GM19468 (cell line): ENCODE measurements around the gene SLC35D3.
A peak's percentile ranks its signal among the peaks of the same experiment; 100 is the strongest.
"Not testable (repeated sequence)": the region's sequence is repeated elsewhere in the genome, so short reads cannot be mapped to it uniquely, and the experiment has no call there.

ENCODE experiments used
- ATAC-seq: cut with Tn5 transposase; IDR thresholded peaks from one replicate; pipeline ENCODE4 v1.9.1; 2021; ENCODE audit warnings: mild to moderate bottlenecking, moderate library complexity, moderate number of reproducible peaks; ENCODE audit not compliant: unreplicated experiment; ENCODE audit errors: extremely low read depth

SLC35D3 gene

DNA sequence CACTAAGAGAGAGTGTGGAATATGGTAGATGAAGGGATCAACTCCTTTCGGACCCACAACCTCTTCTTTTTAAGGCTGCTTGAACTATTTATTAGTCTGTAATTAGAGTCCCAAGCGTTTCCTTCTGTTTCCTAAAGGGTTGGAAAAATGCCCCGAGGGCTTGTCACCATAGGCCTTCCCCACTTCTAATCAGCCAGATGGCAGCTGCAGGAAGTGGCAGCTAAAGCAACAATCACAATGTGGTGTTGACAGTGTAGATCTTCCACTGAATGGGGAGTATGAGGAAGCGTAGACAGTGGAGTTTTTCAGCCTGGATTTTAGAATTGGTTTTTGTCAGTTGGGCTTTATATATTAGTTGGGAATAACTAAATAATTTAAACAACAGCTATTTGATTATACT, 40.6 kb downstream of the SLC35D3 start:
- ATAC-seq: no peak

DNA sequence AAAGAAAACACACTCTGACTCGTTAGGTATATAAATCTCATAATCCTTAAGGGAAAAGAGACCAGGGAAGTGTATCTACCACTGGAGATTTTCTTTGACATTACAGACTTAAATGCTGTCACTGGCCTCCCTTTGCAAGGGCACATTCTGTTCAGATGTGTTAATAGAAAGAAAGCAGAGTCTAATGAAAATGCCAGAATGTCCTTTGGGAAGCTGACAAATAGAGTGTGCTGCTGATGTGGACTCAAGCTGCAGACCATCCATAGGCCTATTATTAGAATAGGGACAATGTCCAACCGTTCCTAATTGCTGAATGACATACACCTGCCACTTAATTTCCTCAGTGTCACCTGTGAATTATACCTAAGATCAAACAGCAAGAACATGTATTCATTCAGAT, 41.2 kb downstream of the SLC35D3 start:
- ATAC-seq: no peak

DNA sequence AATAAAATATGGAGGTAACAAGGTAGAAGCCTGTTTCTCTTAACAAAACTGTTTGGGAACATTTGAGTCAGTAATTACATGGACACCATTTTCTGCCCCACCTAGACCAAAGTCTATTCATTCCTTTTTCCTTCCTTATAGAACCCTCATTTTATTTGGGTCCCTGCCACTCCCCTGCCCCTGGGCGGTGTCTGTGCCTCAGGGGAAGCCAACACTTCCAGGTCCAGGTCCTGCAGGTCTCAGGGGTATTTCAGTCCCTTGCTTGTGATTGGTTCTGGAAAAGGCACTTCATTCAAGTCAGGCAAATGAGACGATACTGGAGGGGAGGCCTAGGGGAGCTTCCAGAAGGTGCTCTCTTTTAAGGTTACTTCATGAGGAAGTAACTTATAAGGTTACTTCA, 42.3 kb downstream of the SLC35D3 start:
- ATAC-seq: no peak

DNA sequence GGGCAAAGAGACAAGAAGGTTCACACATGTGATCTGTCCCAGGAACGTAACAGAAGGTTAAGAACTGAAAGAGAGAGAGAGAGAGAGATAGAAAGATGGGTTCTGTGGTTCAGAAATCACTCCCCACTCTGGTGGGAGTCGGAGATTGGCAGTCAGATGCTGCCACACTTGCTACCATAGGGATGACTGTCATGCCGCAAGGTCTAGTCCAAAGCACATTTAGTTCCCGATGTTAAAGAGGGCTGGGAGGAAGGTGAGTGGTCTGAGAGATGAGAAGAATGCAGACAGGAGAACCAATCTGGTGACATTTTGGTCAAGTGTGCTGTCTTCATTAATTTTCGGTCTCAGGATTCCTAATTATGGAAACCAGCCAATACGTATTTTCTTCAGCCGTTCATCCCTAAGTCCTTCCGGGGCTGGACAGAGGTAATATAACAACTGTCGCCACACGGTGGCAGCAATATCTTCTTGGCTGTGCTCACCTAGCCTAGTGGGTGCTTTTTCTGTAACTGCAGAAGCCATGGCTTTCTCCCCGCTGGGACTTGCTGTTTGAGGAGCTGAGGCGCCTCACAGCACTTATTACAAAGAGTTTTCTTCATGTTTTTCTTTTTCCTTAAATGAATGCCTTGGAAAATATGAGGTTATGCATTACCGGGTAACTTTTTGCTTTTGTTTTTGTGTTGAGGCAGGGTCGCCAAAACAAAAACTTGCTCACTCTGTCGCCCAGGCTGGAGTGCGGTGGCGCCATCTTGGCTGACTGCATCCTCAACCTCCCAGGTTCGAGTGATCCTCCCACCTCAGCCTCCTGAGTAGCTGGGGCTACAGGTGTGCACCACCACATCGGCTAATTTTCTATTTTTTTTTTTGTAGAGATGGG, 46.0 kb downstream of the SLC35D3 start:
- peak; percentile 86 for ATAC-seq

- no peak for ATAC-seq
Measured at GRCh38 chr6:136968837-136969236, 46.7 kb downstream of the SLC35D3 start.

GRCh38 chr6:136969433-136969832, 47.3 kb downstream of the SLC35D3 start:
- no peak for ATAC-seq

DNA sequence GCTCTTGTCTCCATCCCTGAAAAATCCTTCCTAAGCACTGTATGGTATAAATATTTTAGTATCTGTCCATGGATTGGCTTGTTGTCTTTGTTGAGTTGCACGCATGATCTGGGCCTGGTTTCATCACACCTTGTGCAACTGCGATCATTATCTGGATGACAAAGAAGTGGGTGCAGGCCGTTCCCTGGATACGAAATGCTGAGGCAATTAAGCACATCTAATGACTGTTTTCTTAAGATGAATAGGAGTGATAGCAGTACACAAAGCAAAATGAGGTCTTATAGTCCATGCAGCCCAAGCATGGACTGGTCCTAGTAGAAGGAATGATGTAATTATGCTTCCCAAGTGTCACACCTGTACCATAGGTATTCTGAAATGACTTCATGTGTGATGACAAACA, 47.8 kb downstream of the SLC35D3 start:
- ATAC-seq: no peak

DNA sequence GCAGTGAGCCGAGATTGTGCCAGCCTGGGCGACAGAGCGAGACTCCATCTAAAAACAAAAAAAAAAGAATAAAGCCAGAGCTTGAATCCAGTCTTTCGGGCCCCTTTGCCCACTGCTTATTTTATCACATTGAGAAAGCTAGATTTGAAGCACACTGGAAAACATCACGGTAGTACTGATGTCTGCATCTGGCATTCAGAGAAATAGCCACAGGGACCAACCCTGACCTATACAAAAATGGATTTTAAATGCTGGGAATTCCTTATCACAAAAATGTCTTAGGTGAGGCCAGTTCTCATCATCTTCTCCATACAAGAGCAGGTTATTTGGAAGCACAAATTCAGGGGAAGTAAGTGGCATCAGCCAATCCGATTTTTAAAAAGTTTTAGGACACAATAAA, 49.5 kb downstream of the SLC35D3 start:
- ATAC-seq: no peak

DNA sequence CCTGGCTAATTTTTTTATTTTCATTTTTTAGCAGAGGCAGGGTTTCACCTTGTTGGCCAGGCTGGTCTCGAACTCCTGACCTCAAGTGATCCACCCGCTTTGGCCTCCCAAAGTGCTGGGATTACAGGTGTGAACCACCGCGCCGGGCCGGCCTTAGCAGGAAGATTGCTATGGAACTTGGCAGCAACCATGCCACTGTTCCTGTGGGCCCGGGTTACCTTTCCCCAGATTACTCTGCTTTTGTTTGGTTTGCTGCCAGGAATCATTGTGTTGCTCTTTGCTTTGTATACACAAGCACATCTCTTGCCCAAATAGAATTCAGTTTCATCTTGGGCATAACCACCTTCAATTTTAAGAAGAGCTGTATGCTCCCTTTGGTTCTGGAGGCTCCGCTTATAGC, 51.7 kb downstream of the SLC35D3 start:
- not testable (repeated sequence) for ATAC-seq
